GM18519 (cell line): ENCODE results near the gene PRDM15.

Experiments
- ATAC-seq: cut with Tn5 transposase; IDR thresholded peaks from one replicate; pipeline ENCODE4 v1.9.1; 2021; ENCODE audit warnings: mild to moderate bottlenecking, moderate library complexity; ENCODE audit not compliant: unreplicated experiment, low FRiP score

PRDM15 gene

DNA sequence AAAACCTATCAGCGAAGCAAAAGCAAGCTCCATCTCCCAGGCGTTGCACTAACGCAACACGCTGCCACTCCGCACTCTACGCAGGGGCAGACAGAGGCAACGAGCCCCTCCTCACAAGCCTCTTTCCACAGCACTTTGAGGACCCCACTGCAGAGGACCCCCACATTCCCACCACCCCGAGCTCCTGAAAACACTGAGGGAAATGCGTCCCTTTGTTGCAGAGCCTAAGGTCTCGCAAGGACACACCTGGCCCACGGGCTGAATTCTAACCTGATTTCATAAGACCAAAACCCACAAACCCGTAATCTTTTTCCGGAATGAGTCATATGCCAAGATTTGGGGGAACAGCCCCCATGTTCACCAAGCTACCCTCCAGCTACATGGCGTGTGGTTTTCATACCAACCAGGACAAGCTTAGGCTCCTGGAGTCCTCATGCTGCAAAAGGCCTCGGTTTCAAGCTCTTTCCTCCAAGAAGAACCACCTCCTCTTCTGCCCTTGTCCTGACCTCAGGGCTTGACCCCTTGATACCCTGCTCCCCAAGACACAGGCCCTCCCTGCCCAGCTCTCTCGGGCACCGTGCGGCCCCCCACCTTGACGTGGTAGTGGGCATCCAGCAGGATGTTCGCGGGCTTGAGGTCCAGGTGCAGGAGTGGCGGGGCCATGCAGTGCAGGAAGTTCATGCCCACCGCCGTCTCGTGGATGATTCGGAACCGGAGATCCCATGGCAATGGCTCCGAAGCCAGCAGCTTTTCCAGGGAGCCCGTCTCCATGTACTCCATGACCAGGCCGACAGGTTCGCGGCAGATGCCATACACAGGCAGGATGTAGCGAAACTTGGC lies 123.0 kb downstream of the PRDM15 start:
- no peak for ATAC-seq

DNA sequence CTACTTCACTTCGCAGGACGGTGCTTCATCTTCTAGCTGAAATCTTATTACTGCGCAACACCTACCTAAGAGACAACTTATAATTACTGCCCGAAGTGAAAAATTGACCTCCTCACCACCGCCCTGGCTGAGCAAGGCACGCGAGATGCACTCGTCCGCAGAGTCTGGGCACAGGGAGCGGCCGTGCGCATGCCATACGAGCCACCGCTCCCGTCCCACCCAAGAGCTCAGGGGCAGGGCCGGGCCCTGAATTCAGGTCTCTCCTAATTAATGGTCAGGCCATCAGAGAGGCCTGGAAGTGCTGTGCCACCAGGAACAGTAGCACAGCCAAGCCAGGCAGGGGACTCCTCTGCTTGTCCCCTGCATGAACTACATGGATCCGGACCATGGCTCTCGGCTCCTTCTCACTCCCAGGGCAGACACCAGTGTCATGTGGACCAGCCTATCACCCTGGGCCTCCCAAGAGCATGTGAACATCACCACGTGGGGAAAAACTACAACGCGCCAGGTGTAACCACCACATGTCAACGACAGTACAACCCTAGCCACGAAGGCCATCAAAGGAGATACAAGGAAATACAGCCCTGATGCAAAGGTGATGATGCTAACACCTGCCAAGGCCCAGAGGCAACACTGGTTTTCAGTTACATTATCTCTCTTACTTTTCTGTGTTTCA lies 123.7 kb downstream of the PRDM15 start:
- no peak for ATAC-seq

DNA sequence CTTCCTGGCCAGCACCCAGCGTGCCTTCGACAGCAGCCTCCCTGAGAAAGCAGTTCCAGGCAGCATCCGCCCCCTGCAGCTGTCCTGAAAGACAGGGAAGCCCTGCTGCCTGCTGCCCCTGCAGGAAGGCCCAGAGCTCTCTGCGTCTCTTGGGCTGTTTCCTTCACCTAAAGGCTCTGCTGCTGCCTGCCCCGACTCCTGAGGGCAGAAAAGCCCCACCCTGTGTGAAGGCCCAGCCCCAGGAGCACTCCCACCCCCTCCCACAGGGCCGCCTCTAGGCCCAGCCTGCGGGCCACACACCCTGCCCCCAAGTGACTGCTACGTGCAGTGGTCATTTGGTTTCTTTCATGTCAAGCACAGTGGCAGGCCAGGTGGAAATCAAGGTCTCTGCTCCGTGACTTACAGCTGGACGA lies 124.7 kb downstream of the PRDM15 start:
- no peak for ATAC-seq

DNA sequence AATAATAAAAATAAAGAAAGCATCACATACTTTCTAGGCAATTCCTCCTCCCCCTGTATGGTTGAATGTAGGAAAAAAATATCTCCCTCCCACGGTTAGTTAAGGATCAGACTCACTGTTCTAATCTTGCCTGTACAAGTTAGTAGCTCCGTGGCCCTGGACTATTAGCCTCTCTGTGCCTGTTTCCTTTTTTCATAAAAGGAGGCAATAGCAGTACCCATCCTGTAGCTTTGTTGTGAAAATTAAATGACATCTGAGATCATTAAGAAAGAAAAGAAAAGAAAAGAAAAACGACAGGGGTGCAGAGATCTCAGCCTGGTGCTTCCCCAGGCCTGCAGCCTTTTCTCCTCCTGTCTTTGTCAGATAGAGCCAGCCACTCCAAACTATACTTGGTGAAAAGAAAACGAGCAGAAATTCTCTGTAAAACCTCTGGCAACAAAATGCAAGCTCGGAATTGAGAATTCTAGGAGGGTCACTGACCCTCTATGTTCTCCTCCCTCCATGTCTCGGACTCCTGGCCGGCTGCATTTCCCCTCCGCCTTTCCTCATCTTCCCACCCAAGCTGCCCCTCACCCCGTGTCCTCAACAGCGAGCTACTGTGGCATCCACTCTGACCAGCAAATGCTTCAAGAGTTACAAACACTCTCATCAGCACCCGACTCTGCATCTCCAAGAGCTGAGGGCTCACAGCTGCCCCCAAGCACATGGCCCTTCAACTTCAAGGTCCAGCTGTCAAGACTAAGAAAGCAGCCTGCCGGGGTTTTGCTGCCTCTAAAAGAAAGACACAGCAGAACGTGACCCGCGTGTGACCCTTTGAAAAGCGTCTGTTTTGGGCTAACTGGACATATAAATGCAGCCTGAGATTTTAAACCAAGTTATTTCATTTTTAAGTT lies 125.9 kb downstream of the PRDM15 start:
- ATAC-seq: no peak

DNA sequence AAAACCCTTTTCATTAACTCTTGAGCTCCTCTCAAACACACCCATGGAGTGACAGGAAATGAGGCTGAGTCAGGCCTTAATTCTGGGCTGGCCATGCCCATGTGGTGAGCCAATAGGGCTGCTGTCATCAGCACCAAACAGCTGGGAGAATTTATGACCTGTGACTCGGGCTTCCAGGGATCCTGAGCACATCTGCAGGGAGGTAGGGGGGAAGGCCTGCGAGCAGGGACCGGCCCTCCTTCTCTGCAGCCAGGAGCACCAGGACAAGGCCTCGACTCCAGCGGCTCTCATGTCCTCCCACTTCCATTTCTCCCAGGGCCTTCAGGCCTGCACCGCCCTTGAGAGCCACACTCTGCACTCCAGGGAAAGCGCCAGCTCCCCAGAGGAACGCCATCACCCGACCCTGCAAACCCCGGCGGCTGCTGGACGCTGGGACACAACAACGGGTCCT lies 126.9 kb downstream of the PRDM15 start:
- no peak for ATAC-seq

DNA sequence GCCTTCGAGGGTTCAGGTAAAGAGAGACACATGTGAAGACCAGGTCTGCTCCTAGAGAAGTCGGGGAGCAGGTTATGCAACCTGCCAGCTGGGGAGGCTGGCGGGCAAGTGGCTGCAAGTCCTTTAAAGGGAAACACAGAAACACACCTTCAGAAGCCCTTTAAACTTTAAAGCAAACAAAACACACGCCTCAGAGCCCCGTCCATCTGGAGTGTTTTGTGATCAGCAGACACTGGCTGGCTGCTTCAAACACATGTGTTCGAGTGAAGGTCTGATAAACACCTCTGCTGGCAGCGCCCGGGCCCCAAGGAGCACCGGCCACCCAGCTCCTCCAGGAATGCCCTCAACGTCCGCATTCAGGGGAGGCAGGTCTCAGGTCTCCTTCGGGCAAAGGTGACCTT lies 127.5 kb downstream of the PRDM15 start:
- no peak for ATAC-seq

DNA sequence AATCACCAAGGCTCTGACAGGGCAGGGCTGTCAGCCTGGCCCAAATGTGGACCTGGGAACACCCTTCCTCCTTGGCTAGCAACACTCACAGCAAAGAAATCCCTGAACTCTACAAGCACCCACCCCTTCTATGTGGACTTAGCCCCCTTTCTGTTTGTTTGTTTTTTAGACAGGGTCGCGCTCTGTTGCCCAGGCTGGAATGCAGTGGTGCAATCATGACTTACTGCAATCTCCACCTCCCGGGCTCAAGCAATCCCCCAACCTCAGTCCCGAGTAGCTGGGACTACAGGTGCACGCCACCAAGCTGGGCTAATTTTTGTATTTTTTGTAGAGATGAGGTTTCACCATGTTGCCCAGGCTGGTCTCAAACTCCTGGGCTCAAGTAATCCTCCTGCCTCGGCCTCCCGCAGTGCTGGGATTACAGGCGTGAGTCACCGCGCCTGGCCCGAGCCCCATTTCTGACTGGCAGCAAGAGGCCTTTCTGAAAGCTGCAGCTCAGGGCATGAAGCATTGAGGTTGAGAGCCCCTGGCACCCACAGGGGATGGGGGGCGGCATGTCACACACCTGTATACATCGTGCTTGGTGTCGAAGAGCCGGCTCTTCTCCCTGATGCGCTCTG lies 128.5 kb downstream of the PRDM15 start:
- ATAC-seq: no peak

DNA sequence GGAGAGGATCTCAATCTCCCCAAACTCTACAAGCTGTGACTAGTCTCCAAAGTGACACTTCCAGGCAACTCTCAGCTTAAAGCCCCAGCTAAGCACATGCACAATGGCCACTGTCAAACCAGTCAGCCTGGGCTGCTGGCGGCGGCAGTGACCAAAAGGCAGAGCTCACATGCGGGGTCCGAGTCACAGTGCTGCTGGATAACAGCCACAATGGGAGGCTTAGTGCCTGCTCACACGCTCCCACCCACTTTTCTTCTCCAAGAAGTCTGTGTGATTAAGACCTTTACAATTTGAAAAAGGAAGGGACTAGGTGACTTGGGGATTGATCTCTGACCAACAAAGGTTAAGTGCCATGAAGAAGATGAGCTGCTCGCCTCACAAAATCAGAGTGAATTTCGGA lies 129.1 kb downstream of the PRDM15 start:
- ATAC-seq: no peak

DNA sequence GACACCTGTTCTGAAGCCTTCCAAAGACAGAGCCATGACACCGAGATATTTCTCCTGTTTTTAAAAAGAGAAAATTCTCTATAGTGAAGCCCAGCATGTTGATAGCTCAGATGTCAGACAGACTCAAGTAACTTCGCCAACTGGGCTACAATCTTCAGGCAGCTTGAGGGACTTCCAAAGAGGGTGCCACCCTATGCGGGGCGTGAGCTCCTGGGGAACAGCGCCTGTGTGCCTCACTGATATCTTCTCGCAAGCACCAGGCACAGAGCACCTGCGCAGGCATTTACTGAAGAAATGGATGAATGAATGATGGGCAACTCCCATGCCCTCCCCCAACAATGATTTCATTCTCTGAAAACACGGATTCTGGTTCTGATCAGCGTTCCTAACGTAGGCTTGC lies 129.9 kb downstream of the PRDM15 start:
- ATAC-seq: no peak
